Right lobe of liver (tissue), 4 donors: ENCODE measurements around the gene WWC1.

ENCODE experiments used
- POLR2A ChIP-seq: fragments of 450-650 bp; IDR thresholded peaks from one replicate; pipeline ENCODE4 v1.6.1; 2017; ENCODE audit warnings: antibody characterized with exemption, mild to moderate bottlenecking
- TF ChIP-seq, protein P1 (sequence below), 4 donors: fragments of 200-600 bp in 3 of 4; fragments of 450-650 bp in 1 of 4; IDR thresholded peaks; one replicate each; pipeline versions ENCODE4 v1.5.1 to v1.8.0; 2016 to 2022; ENCODE audit warnings: antibody characterized with exemption in 4 of 4, mild to moderate bottlenecking in 2 of 4
- donor health status: DM: no; HTN: no; CAD: no.
- donor health status: DM: no; HTN: no; CAD: no.
- donor health status: DM: no; HTN: yes; CAD: no.

DNA sequence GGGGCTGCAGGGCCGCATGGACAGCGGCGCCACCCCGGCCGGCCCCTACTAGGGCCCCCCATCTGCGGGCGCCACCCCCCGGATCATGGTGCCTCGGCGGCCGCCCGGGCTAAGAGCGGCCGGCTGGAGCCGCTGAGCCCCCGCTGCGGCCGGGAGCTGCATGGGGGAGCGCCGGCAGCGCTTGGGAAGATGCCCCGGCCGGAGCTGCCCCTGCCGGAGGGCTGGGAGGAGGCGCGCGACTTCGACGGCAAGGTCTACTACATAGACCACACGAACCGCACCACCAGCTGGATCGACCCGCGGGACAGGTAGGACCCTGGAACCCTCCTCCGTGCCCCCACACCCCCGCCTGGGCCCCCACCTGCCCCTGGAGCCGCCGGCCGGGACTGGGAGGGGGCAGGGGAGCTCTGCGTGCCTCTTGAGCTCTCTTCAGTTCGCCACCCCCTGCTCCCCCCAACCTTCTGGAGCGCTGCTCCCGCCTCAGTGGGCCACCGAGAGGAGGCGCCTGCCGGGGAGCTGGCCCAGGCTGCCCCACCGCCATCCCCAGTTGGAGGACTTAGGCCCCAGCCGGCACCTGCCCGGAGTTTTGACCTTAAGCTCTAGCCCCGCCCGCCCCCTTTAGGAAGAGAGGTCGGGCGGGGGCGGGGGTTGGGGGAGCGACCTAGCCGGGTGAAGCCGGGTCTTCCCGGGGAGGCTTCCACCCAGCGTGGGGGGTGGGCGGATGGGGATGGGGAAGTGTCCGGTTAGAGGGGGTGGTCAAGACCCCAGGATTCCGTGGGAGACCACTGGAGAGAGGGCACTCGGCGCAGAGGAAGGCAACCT is 730 bp downstream of the WWC1 start:
- TF ChIP-seq, protein P1, sequence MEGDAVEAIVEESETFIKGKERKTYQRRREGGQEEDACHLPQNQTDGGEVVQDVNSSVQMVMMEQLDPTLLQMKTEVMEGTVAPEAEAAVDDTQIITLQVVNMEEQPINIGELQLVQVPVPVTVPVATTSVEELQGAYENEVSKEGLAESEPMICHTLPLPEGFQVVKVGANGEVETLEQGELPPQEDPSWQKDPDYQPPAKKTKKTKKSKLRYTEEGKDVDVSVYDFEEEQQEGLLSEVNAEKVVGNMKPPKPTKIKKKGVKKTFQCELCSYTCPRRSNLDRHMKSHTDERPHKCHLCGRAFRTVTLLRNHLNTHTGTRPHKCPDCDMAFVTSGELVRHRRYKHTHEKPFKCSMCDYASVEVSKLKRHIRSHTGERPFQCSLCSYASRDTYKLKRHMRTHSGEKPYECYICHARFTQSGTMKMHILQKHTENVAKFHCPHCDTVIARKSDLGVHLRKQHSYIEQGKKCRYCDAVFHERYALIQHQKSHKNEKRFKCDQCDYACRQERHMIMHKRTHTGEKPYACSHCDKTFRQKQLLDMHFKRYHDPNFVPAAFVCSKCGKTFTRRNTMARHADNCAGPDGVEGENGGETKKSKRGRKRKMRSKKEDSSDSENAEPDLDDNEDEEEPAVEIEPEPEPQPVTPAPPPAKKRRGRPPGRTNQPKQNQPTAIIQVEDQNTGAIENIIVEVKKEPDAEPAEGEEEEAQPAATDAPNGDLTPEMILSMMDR (IDR thresholded peaks at IDR 0.05) = no peak
- TF ChIP-seq POLR2A = peak; percentile 9
